ENCODE measurements around the gene AP3B1. TPM values are rescaled to one million over a fixed set of nuclear protein-coding genes. Genes with fewer than 3 reads are reported as not detected.

AP3B1 gene
- polyA plus RNA-seq (2013, experiment 1 of 2; ENCODE audit: insufficient read length), result 59.2 TPM
- polyA plus RNA-seq (2013, experiment 2 of 2; ENCODE audit: insufficient read length), result 55.7 TPM

GRCh38 chr5:78294248-78295034 lies at the start of gene AP3B1:
Gene AP3B1, minus strand, starts transcription at chr5:78294698. Its CDS starts 119 bp downstream, at chr5:78294579.
- DNase-seq, result peak; percentile 98

- no peak for DNase-seq
Measured at GRCh38 chr5:78341440-78341839, 46.9 kb upstream of the AP3B1 start.

- no peak for DNase-seq
Measured at GRCh38 chr5:78339617-78340436, 45.3 kb upstream of the AP3B1 start.

GRCh38 chr5:78336698-78337097 lies 42.2 kb upstream of the AP3B1 start:
- no peak for DNase-seq

GRCh38 chr5:78335976-78336375 lies 41.5 kb upstream of the AP3B1 start:
- no peak for DNase-seq

- no peak for DNase-seq
Measured at GRCh38 chr5:78334811-78335210, 40.3 kb upstream of the AP3B1 start.

GRCh38 chr5:78331523-78332080 lies 37.1 kb upstream of the AP3B1 start:
- no peak for DNase-seq

GRCh38 chr5:78328585-78329173 lies 34.2 kb upstream of the AP3B1 start:
- DNase-seq, result peak; percentile 23

- DNase-seq, result no peak
Measured at GRCh38 chr5:78327761-78328510, 33.4 kb upstream of the AP3B1 start.

GRCh38 chr5:78326930-78327329 lies 32.4 kb upstream of the AP3B1 start:
- DNase-seq, result no peak

- no peak for DNase-seq
Measured at GRCh38 chr5:78323241-78323640, 28.7 kb upstream of the AP3B1 start.

GRCh38 chr5:78320401-78320800 lies 25.9 kb upstream of the AP3B1 start:
- DNase-seq, result peak; percentile 55

- no peak for DNase-seq
Measured at GRCh38 chr5:78318337-78318736, 23.8 kb upstream of the AP3B1 start.

GRCh38 chr5:78317515-78317914 lies 23.0 kb upstream of the AP3B1 start:
- no peak for DNase-seq

GRCh38 chr5:78308703-78309102 lies 14.2 kb upstream of the AP3B1 start:
- no peak for DNase-seq

GRCh38 chr5:78300464-78301045 lies 6.1 kb upstream of the AP3B1 start:
- peak; percentile 24 for DNase-seq

GRCh38 chr5:78295035-78295961 lies 800 bp upstream of the AP3B1 start:
- peak; percentile 32 for DNase-seq

GRCh38 chr5:78293851-78294247 lies 649 bp downstream of the AP3B1 start:
- peak; percentile 2 for DNase-seq

- DNase-seq, result no peak
Measured at GRCh38 chr5:78291687-78292086, 2.8 kb downstream of the AP3B1 start.

- DNase-seq, result no peak
Measured at GRCh38 chr5:78289911-78290310, 4.6 kb downstream of the AP3B1 start.

- DNase-seq, result peak; percentile 16
Measured at GRCh38 chr5:78288246-78288645, 6.3 kb downstream of the AP3B1 start.
